Right lobe of liver (tissue), 6 donors: ENCODE results near the gene CNOT2. TPM values are rescaled to one million over a fixed set of nuclear protein-coding genes. Genes with fewer than 3 reads are reported as not detected.

Experiments used
- ATAC-seq, 4 donors: fragments of 200-7000 bp; cut with Tn5 transposase; one replicate each; pipeline ENCODE4 v1.9.1; 2020; ENCODE audit warnings: mild to moderate bottlenecking in 4 of 4, moderate library complexity in 4 of 4
- DNase-seq, 3 donors: peaks; one replicate each; pipeline ENCODE4 v3.0.0-alpha.2; 2020
- H3K27ac ChIP-seq, 3 donors: fragments of 200-600 bp; one replicate each; pipeline ENCODE4 v1.8.0; 2022
- H3K27me3 ChIP-seq, 2 donors: fragments of 200-600 bp; one replicate each; pipeline ENCODE4 v1.8.0; 2022
- H3K36me3 ChIP-seq, 4 donors: fragments of 200-600 bp; sonication (generic) in 1 of 4; one replicate each; pipeline versions ENCODE4 v1.5.1 to v1.8.0; 2017 to 2022; ENCODE audit warnings: control low read depth in 1 of 4
- H3K4me1 ChIP-seq, 4 donors: fragments of 200-600 bp; sonication (generic) in 1 of 4; one replicate each; pipeline versions ENCODE4 v1.5.1 to v1.8.0; 2017 to 2022; ENCODE audit warnings: control low read depth in 1 of 4
- H3K4me3 ChIP-seq, 3 donors: fragments of 200-600 bp; one replicate each; pipeline ENCODE4 v1.8.0; 2022
- H3K9me3 ChIP-seq, 4 donors: fragments of 200-600 bp; sonication (generic) in 1 of 4; one replicate each; pipeline versions ENCODE4 v1.5.1 to v1.8.0; 2017 to 2022; ENCODE audit warnings: control low read depth in 1 of 4
- POLR2A ChIP-seq: fragments of 450-650 bp; IDR thresholded peaks from one replicate; pipeline ENCODE4 v1.6.1; 2017; ENCODE audit warnings: antibody characterized with exemption, mild to moderate bottlenecking
- WGBS: methylation state at CpG from one replicate; pipeline ENCODE4 v1.1.6; 2018; ENCODE audit warnings: low coverage, low lambda C conversion rate; ENCODE audit not compliant: insufficient coverage; ENCODE audit errors: missing lambda C conversion rate; 5-methylcytosine and 5-hydroxymethylcytosine counted together
- intact Hi-C, 2 donors: fragments of 100-400 bp; cut with DNase I; formaldehyde crosslinking; loops; one replicate each; pipeline versions ENCODE4 v1.11.2 to v1.14.1; 2022
- total RNA-seq, 6 experiments: library from RNA; depleted of rRNA in 2 of 6; stranded (reverse); fragments of >200 nt in 2 of 6; fragmentation: NEBNext Ultra II Directional in 3 of 6; extraction: Animal tissue kit (Norgen Biotek cat#: 25700) in 3 of 6; gene quantifications; one replicate each; pipeline versions ENCODE4 v1.1.0 to v1.2.4, GENCODE V29; 2016 to 2023
- TF ChIP-seq, protein P1 (sequence below), 4 donors: fragments of 200-600 bp in 3 of 4; fragments of 450-650 bp in 1 of 4; IDR thresholded peaks; one replicate each; pipeline versions ENCODE4 v1.5.1 to v1.8.0; 2016 to 2022; ENCODE audit warnings: antibody characterized with exemption in 4 of 4, mild to moderate bottlenecking in 2 of 4
- donor health status: DM: no; HTN: yes; CAD: no.
- donor health status: DM: no; HTN: no; CAD: no.
- donor health status: DM: no; HTN: no; CAD: no.
- donor health status: DM: no; HTN: yes; CAD: no.
- donor health status: DM: no; HTN: yes; CAD: no.

The CNOT2 gene
- total RNA-seq, 6 experiments from 2014 or later, result 24.6 to 65.9 (median 35.4) TPM

DNA sequence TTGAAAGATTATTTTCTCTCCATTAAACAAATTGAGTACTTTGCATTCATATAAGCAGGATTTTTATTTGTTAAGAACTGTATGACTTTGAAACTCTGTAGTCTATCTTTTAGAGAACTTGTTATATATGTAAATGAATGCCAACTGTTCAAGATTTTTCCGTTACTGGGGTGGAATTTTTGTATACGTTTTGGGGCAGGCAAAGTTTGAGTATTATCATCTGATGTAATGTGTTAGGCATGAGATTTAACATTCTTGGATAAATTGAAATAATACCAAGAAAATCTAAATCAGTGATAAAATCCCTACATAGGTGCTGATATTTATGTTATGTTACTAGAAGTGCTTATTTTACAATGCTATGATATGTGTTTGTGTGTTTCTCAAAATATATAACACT is 8.4 kb downstream of the CNOT2 start:
- TF ChIP-seq, protein P1, sequence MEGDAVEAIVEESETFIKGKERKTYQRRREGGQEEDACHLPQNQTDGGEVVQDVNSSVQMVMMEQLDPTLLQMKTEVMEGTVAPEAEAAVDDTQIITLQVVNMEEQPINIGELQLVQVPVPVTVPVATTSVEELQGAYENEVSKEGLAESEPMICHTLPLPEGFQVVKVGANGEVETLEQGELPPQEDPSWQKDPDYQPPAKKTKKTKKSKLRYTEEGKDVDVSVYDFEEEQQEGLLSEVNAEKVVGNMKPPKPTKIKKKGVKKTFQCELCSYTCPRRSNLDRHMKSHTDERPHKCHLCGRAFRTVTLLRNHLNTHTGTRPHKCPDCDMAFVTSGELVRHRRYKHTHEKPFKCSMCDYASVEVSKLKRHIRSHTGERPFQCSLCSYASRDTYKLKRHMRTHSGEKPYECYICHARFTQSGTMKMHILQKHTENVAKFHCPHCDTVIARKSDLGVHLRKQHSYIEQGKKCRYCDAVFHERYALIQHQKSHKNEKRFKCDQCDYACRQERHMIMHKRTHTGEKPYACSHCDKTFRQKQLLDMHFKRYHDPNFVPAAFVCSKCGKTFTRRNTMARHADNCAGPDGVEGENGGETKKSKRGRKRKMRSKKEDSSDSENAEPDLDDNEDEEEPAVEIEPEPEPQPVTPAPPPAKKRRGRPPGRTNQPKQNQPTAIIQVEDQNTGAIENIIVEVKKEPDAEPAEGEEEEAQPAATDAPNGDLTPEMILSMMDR (IDR thresholded peaks at IDR 0.05), result no peak
- no peak for TF ChIP-seq POLR2A
- intact Hi-C loops, result no loop called here
- H3K27ac ChIP-seq, result no peak overlapping the region
- no peak overlapping the region for H3K4me3 ChIP-seq
- H3K4me1 ChIP-seq, result peaks cover 0 to 15% (median 0%) of the 10 kb centered on the region in 4 donors
- H3K9me3 ChIP-seq, result no peaks in the 10 kb centered on the region
- no peak for DNase-seq
- no peaks in the 10 kb centered on the region for H3K27me3 ChIP-seq
- no peak for ATAC-seq
- 56% methylated on average over 2 of the region's 2 CpGs for WGBS
- no peaks in the 10 kb centered on the region for H3K36me3 ChIP-seq

DNA sequence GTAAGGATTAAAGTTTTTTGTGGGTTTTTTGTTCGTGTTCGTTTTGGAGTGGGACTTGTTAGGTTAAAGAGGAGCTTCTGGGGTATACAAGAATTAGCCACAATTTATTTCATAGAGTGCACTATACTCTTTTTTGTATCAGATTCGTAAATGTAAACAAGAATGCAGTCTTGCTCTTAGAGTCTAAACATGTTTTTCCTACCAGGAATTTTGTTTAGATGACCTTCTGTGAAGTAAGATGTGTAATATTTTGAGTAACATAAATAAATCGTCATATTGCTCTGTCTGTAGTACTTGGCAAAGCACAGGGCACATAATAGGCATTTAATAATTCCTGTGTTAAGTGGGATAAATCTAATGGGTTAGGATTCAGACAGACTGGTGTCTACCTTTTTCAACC is 9.6 kb downstream of the CNOT2 start:
- no peaks in the 10 kb centered on the region for H3K27me3 ChIP-seq

DNA sequence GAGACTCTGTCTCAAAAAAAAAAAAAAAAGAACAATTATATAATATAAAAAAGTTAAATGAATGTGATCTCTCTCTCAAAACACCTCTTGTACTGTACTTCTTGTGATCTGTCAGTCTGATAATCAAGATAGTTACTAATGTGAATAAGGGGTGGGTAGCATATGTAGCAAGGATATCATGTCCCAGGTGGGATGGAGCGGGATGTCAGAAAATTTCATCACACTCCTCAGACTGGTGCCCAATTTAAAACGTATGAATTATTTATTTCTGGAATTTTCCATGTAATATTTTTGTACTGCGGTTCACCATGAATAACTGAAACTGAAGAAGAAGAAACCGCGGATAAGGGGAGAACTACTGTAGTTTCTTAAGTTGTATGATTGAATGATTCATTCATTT is 11.0 kb downstream of the CNOT2 start:
- no peaks in the 10 kb centered on the region for H3K27me3 ChIP-seq
- intact Hi-C loops, result no loop called here
- H3K4me3 ChIP-seq, result no peak overlapping the region
- H3K4me1 ChIP-seq, result peaks cover 0 to 16% (median 1%) of the 10 kb centered on the region in 4 donors
- no peak for ATAC-seq
- H3K9me3 ChIP-seq, result no peaks in the 10 kb centered on the region
- no peaks in the 10 kb centered on the region for H3K36me3 ChIP-seq
- DNase-seq, result no peak
- TF ChIP-seq, protein P1 (IDR thresholded peaks at IDR 0.05), result no peak
- TF ChIP-seq POLR2A, result no peak
- no peak overlapping the region for H3K27ac ChIP-seq
- 90% methylated on average over 5 of the region's 5 CpGs for WGBS

More for the DNA sequence above, 9.6 kb downstream of the CNOT2 start:
- Histone ChIP-seq H3K4me1 (peaks cover 0 to 15% (median 0%) of the 10 kb centered on the region in 4 donors), H3K9me3 (no peaks in the 10 kb centered on the region), H3K27ac (no peak overlapping the region), H3K4me3 (no peak overlapping the region), H3K36me3 (no peaks in the 10 kb centered on the region)
- intact Hi-C loops, result no loop called here
- TF ChIP-seq, protein P1 (IDR thresholded peaks at IDR 0.05), result no peak
- no peak for TF ChIP-seq POLR2A
- 79% methylated on average over 4 of the region's 4 CpGs for WGBS
- DNase-seq (no peak), ATAC-seq (no peak)

DNA sequence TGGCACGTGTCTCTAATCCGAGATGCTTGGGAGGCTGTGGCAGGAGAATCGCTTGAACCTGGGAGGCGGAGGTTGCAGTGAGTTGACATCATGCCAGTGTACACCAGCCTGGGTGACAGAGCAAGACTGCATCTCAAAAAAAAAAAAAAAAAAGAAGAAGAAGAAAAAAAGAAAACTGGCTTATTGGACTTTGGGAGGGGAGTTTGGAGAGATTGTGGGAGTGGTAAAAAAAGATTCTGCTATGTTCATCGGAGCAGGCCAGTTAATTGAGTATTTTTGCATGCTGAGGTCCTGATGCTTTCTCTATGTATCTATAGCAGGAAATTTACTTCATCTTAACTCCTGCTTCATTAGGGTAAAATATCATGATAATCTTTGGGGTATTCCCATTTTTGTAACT is 11.6 kb downstream of the CNOT2 start:
- H3K36me3 ChIP-seq, result no peaks in the 10 kb centered on the region
- H3K27me3 ChIP-seq, result no peaks in the 10 kb centered on the region
- TF ChIP-seq POLR2A, result no peak
- TF ChIP-seq, protein P1 (IDR thresholded peaks at IDR 0.05), result no peak
- ATAC-seq (no peak), DNase-seq (no peak)
- no peaks in the 10 kb centered on the region for H3K9me3 ChIP-seq
- 93% methylated on average over 4 of the region's 5 CpGs for WGBS
- H3K27ac ChIP-seq, result no peak overlapping the region
- peaks cover 0 to 14% (median 1%) of the 10 kb centered on the region in 4 donors for H3K4me1 ChIP-seq
- H3K4me3 ChIP-seq, result no peak overlapping the region
- intact Hi-C loops, result no loop called here

DNA sequence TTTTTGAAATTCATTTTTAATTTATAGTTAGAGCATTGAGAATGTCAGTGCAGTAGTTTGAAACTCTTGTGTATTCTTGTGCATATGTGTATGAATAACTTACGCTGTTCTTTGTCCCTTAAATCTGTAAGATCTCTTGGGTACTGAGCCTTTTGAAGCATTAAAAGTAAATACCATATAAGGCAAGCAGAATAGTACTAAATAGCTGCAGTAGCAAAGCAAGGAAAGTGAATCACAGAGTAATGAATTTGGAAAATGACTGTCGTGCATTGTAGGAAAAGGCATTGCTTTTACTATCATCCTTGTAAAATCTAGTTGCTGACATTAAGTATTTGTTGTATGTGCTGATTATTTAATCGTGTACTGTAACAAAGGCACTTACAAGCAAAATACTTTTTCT is 12.1 kb downstream of the CNOT2 start:
- Histone ChIP-seq H3K4me1 (peaks cover 0 to 17% (median 1%) of the 10 kb centered on the region in 4 donors), H3K27ac (no peak overlapping the region), H3K36me3 (no peaks in the 10 kb centered on the region), H3K9me3 (no peaks in the 10 kb centered on the region), H3K27me3 (no peaks in the 10 kb centered on the region), H3K4me3 (no peak overlapping the region)
- intact Hi-C loops, result no loop called here
- 57% methylated on average over 3 of the region's 3 CpGs for WGBS
- no peak for TF ChIP-seq POLR2A
- TF ChIP-seq, protein P1 (IDR thresholded peaks at IDR 0.05), result no peak
- ATAC-seq (no peak), DNase-seq (no peak)
